CD4-positive, alpha-beta T cell treated with Interleukin-1 beta for 1 hour (primary cell): Measurements from ENCODE around the gene FITM1.
A peak's percentile ranks its signal among the peaks of the same experiment; 100 is the strongest.
"Not testable (repeated sequence)": the region's sequence is repeated elsewhere in the genome, so short reads cannot be mapped to it uniquely, and the experiment has no call there.

ENCODE experiments used
- DNase-seq, 2 donors: peaks; one replicate each; pipeline ENCODE4 v3.0.0-alpha.2; 2020 to 2022

The FITM1 gene

GRCh38 chr14:24098229-24098926 lies 32.1 kb upstream of the FITM1 start:
- DNase-seq, result no peak

GRCh38 chr14:24098927-24099813 lies 31.3 kb upstream of the FITM1 start:
- no peak for DNase-seq

GRCh38 chr14:24100197-24100981 lies 30.1 kb upstream of the FITM1 start:
- DNase-seq, result no peak

GRCh38 chr14:24100982-24101494 lies 29.4 kb upstream of the FITM1 start:
- no peak for DNase-seq

- DNase-seq, result no peak
Observed at GRCh38 chr14:24102357-24103048, 28.0 kb upstream of the FITM1 start.

GRCh38 chr14:24103451-24103850 lies 27.0 kb upstream of the FITM1 start:
- no peak for DNase-seq

- not testable (repeated sequence) for DNase-seq
Observed at GRCh38 chr14:24105609-24106239, 24.7 kb upstream of the FITM1 start.

GRCh38 chr14:24106672-24107271 lies 23.7 kb upstream of the FITM1 start:
- no peak for DNase-seq

- DNase-seq, result no peak
Observed at GRCh38 chr14:24108336-24108874, 22.1 kb upstream of the FITM1 start.

- DNase-seq, result no peak
Observed at GRCh38 chr14:24110060-24110459, 20.4 kb upstream of the FITM1 start.

- DNase-seq, result no peak
Observed at GRCh38 chr14:24110523-24110922, 19.9 kb upstream of the FITM1 start.

GRCh38 chr14:24113379-24113800 lies 17.1 kb upstream of the FITM1 start:
- no peak for DNase-seq

- peak; percentile 80 to 86 for DNase-seq
Observed at GRCh38 chr14:24113801-24114531, 16.5 kb upstream of the FITM1 start.

- DNase-seq, result peak; percentile 99 to 100
Observed at GRCh38 chr14:24114532-24115421, 15.7 kb upstream of the FITM1 start, which contains the start of the genes DCAF11 and NRL. Gene DCAF11, plus strand, starts transcription at chr14:24114777. Its CDS starts 818 bp downstream, at chr14:24115595. Gene NRL, minus strand, starts transcription at chr14:24114949. Its CDS starts 32,101 bp downstream, at chr14:24082848.

- no peak for DNase-seq
Observed at GRCh38 chr14:24115422-24116127, 14.9 kb upstream of the FITM1 start.

GRCh38 chr14:24116128-24116814 lies 14.2 kb upstream of the FITM1 start:
- no peak for DNase-seq

- no peak for DNase-seq
Observed at GRCh38 chr14:24117179-24117578, 13.3 kb upstream of the FITM1 start.

- DNase-seq, result no peak
Observed at GRCh38 chr14:24119691-24120090, 10.8 kb upstream of the FITM1 start.
